Measurements from ENCODE around the gene ASXL2.

Gene ASXL2

DNA sequence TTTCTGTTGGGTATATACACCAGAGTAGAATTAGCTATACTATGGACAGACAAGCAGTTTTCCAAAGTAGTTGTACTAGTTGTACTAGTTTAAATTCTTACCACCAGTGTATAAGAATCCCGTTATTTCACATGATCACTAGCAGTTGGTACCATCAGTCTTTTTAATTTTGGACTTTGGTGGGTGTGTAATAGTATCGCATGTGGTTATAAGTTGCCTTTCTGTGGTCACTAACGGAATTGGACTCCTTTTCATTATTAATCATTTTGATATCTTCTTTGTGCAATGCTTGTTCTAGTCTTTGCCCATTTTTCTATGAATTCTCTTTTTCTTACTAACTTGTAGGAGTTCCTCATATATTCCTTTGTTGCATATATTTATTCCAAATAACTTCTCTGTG is 89.8 kb downstream of the ASXL2 start:
- TF ChIP-seq, protein P1, sequence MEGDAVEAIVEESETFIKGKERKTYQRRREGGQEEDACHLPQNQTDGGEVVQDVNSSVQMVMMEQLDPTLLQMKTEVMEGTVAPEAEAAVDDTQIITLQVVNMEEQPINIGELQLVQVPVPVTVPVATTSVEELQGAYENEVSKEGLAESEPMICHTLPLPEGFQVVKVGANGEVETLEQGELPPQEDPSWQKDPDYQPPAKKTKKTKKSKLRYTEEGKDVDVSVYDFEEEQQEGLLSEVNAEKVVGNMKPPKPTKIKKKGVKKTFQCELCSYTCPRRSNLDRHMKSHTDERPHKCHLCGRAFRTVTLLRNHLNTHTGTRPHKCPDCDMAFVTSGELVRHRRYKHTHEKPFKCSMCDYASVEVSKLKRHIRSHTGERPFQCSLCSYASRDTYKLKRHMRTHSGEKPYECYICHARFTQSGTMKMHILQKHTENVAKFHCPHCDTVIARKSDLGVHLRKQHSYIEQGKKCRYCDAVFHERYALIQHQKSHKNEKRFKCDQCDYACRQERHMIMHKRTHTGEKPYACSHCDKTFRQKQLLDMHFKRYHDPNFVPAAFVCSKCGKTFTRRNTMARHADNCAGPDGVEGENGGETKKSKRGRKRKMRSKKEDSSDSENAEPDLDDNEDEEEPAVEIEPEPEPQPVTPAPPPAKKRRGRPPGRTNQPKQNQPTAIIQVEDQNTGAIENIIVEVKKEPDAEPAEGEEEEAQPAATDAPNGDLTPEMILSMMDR (IDR thresholded peaks at IDR 0.05) = no peak

DNA sequence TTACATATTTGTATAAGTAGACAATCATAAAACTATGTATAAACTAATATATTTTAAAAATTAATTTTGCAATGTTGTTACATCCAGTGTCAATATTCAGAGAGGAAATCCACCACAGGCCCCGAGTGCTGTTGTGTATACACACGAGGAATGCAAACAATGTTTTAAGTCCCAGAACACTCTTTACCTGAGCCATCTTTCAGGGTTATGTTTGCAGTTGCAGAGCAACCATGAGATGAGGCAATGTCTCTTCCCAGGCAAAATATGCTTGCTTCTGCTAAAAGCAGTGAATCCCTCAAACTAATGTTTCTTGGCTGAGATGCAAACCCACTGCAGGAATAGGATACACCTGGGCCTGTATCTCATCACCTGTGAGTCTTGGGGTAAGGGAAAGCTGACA is 91.3 kb downstream of the ASXL2 start:
- TF ChIP-seq, protein P1 (IDR thresholded peaks at IDR 0.05) = no peak

DNA sequence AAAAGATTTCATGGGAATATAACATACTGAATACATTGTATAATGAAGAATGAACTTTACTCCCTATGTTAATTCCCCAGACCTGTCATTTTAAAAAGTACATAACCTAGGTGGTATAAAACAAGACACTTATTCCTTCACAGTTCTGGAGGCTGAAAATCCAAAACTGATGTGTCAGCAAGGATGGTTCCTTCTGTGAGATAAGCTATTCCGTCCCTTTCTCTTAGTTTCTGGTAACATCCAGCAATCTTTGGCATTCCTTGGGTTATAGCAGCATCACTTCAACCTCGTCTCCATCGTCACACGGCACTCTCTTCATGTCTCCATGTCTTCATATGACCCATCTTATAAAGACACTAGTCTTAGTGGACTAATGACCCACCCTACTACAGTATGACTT is 93.9 kb downstream of the ASXL2 start:
- TF ChIP-seq, protein P1 (IDR thresholded peaks at IDR 0.05) = no peak

DNA sequence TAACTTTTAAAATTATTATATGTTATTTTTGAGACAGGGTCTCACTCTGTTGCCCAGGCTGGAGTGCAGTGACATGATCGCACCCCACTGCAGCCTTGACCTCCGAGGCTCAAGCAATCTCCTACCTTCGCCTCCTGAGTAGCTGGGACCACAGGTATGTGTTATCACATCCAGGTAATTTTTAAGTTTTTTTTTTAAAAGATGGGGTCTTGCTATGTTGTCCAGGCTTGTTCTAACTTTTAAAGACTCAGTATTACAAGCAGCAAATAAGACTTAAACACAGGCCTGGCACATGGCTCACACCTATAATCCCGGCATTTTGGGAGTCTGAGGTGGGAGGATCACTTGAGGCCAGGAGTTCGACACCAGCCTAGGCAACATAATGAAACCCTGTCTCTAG is 101.2 kb downstream of the ASXL2 start:
- TF ChIP-seq, protein P1 (IDR thresholded peaks at IDR 0.05) = no peak

DNA sequence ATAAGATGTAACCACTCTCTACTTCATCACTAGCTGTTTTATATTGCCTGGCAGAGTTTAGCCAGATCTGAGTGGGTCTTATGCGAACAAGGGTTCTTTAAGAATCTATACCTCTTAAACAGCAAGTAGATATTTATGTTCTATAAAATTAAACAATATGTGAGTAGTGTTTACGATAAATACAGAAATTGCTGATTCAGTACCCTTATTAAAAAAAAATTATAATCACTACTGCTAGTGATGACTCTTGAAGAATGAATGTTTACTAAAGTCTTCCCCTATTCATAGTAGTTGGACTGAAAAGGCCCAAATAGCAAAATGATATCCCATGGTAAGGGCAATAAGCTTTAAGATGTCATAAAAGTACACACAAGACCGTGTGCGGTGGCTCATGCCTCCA is 106.2 kb downstream of the ASXL2 start:
- TF ChIP-seq, protein P1 (IDR thresholded peaks at IDR 0.05) = no peak

DNA sequence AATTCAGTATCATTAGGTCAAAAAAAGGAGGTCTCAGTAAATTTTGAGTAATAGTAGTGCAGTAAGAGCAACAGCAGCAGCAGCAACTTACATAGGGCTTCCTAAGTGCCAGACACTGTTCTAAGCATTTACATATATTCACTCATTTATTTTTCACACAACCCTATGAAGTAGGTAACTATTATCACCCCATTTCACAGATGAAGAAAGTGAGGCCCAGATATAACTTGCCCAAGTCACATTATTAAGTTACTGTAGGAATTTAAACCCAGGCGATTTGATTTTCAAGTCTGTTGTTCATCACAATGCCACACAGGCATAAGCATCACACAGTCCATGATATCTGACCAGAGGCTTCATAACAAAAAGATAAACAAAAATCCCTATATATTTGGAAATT is 114.7 kb downstream of the ASXL2 start:
- TF ChIP-seq, protein P1 (IDR thresholded peaks at IDR 0.05) = no peak

DNA sequence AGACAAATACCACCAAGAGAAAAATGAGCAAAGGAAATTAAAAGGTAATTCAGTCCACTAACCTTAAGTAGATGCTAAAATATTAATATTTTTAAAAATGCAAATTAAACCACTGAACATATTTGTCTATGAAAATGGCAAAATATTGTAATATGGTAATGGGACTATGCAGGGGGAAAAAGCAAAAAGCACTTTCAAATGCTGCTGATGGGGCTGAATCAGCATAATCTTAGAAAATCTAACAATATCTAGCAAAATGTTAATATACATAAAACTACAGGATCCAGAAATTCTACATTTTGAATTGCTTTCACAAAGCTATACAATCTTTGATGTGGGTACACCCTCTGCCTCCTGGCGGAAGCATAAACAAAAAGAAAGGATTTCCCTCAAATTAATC is 118.0 kb downstream of the ASXL2 start:
- TF ChIP-seq, protein P1 (IDR thresholded peaks at IDR 0.05) = no peak

DNA sequence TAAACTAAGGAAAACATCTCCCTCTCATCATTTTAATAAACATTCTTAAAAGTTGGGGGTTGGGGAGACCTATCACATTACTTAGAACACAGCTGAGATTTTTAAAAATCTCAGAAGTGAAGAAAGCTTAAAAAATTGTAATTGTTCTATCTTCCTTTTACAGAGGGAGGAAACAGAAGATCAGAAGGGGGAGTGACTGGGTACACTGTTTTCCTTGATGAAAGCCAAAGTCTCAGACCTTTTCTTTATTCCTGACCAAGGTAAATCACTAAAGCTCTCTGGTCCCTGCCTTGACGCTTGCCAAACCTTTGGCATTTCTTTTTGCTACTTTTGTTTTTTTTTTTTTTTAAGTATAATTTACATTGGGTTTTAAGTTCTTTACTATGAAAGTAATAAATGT is 119.9 kb downstream of the ASXL2 start:
- TF ChIP-seq, protein P1 (IDR thresholded peaks at IDR 0.05) = no peak
